HCT116 (cell line): Measurements from ENCODE around the gene SMIM8. TPM values are rescaled to one million over a fixed set of nuclear protein-coding genes. Genes with fewer than 3 reads are reported as not detected.

ENCODE experiments used
- ATAC-seq: fragments of 200-7000 bp; cut with Tn5 transposase; 2 replicates; pipeline ENCODE4 v1.9.1; 2020; ENCODE audit warnings: mild to moderate bottlenecking, moderate library complexity
- BruUV-seq: library from RNA; stranded (reverse); fragments of 400-500 nt; replicated peaks from 2 replicates; lab custom pipeline; 2021; lab: Mats Ljungman, UMichigan
- CTCF ChIA-PET: fragments of 300-600 bp; sonication (Branson Sonifier 250); formaldehyde crosslinking; loops from one replicate; lab custom pipeline; 2021; ENCODE audit warnings: antibody characterized with exemption; lab: Charles Lee
- POLR2A ChIA-PET: fragments of 300-600, 350-600 bp; sonication (Branson Sonifier 250); formaldehyde crosslinking; loops from one replicate; lab custom pipeline; 2021; ENCODE audit warnings: antibody characterized with exemption; lab: Charles Lee
- RAD21 ChIA-PET, 2 experiments: fragments of 300-600 bp; sonication (Branson Sonifier 250); formaldehyde crosslinking; loops; one replicate each; lab custom pipeline; 2023; ENCODE audit warnings: low total read pairs in 2 of 2; ENCODE audit not compliant: uncharacterized antibody in 2 of 2, unreplicated experiment in 2 of 2, low non-redundant PET in 1 of 2; lab: Charles Lee
- DNase-seq: peaks from one replicate; pipeline ENCODE4 v3.0.0-alpha.2; 2010; ENCODE audit warnings: low read depth, low spot score
- H2AFZ ChIP-seq: fragments of 200-600 bp; shearing (Covaris generic), sonication (generic); 2 replicates; pipeline ENCODE4 v1.6.1; 2017; ENCODE audit warnings: low read depth, mixed run types, mixed read lengths, antibody characterized with exemption, low read length; ENCODE audit not compliant: poor library complexity, severe bottlenecking
- H3K27ac ChIP-seq: 2 replicates; pipeline ENCODE4 v1.5.1; 2012; ENCODE audit warnings: low read depth, low read length
- H3K27me3 ChIP-seq: fragments of 200-600 bp; sonication (generic); 2 replicates; pipeline ENCODE4 v1.6.1; 2016; ENCODE audit warnings: mixed run types, low read length, mixed read lengths; ENCODE audit not compliant: insufficient read depth
- H3K36me3 ChIP-seq, 2 experiments: fragments of 200-500 bp in 1 of 2; fragments of 200-600 bp in 1 of 2; sonication (Bioruptor generic) in 1 of 2; sonication (generic) in 1 of 2; 2 replicates each; pipeline versions ENCODE4 v1.5.1 to v1.6.1; 2014 to 2016; ENCODE audit warnings: low read length in 2 of 2, inconsistent platforms in 1 of 2, mixed read lengths in 1 of 2, mixed run types in 1 of 2; ENCODE audit not compliant: insufficient read depth in 2 of 2, control insufficient read depth in 1 of 2
- H3K4me1 ChIP-seq, 2 experiments: fragments of 200-600 bp in 1 of 2; sonication (generic) in 1 of 2; 2 replicates each; pipeline versions ENCODE4 v1.5.1 to v1.6.1; 2012 to 2017; ENCODE audit warnings: low read length in 2 of 2, inconsistent platforms in 1 of 2, mild to moderate bottlenecking in 1 of 2, mixed read lengths in 1 of 2, mixed run types in 1 of 2, moderate library complexity in 1 of 2; ENCODE audit not compliant: insufficient read depth in 2 of 2, control insufficient read depth in 1 of 2
- H3K4me2 ChIP-seq: fragments of 200-600 bp; sonication (generic); 2 replicates; pipeline ENCODE4 v1.6.1; 2017; ENCODE audit warnings: mixed run types, low read length, mixed read lengths
- H3K4me3 ChIP-seq, 2 experiments: fragments of 200-600 bp in 1 of 2; sonication (generic) in 1 of 2; replicated peaks in 1 of 2; 2 replicates each; pipeline ENCODE4 v1.5.1; 2011 to 2016; ENCODE audit warnings: low read length in 2 of 2, control low read depth in 1 of 2, low read depth in 1 of 2, mild to moderate bottlenecking in 1 of 2, mixed read lengths in 1 of 2, mixed run types in 1 of 2
- H3K79me2 ChIP-seq: fragments of 200-600 bp; sonication (generic); 2 replicates; pipeline ENCODE4 v1.6.1; 2017; ENCODE audit warnings: mild to moderate bottlenecking, mixed run types, low read length, moderate library complexity, mixed read lengths; ENCODE audit not compliant: insufficient read depth
- H3K9ac ChIP-seq: fragments of 200-600 bp; sonication (generic); 2 replicates; pipeline ENCODE4 v1.6.1; 2016; ENCODE audit warnings: low read length, mixed read lengths
- H3K9me2 ChIP-seq: fragments of 200-600 bp; sonication (generic), shearing (Covaris generic); 2 replicates; pipeline ENCODE4 v1.6.1; 2017; ENCODE audit warnings: mixed run types, mild to moderate bottlenecking, moderate library complexity; ENCODE audit not compliant: insufficient read depth
- H3K9me3 ChIP-seq, 2 experiments: fragments of 200-500 bp in 1 of 2; fragments of 200-600 bp in 1 of 2; sonication (Bioruptor generic) in 1 of 2; sonication (generic) in 1 of 2; 2 replicates each; pipeline ENCODE4 v1.6.1; 2014 to 2017; ENCODE audit warnings: low read length in 2 of 2, mixed read lengths in 2 of 2, inconsistent platforms in 1 of 2, low read depth in 1 of 2, mild to moderate bottlenecking in 1 of 2, mixed run types in 1 of 2, moderate library complexity in 1 of 2; ENCODE audit not compliant: control insufficient read depth in 1 of 2, insufficient read depth in 1 of 2
- H4K20me1 ChIP-seq: fragments of 200-600 bp; sonication (generic), shearing (Covaris generic); 2 replicates; pipeline ENCODE4 v1.6.1; 2017; ENCODE audit warnings: mixed run types, mild to moderate bottlenecking, moderate library complexity; ENCODE audit not compliant: insufficient read depth
- CBX3 ChIP-seq: IDR thresholded peaks from 2 replicates; pipeline ENCODE4 v1.6.1; 2012; ENCODE audit warnings: low read depth
- CEBPB ChIP-seq: IDR thresholded peaks from 2 replicates; pipeline ENCODE4 v1.6.1; 2012; ENCODE audit warnings: low read depth
- ELF1 ChIP-seq: IDR thresholded peaks from 2 replicates; pipeline ENCODE4 v1.6.1; 2012; ENCODE audit warnings: low read depth, borderline replicate concordance
- EZH2 ChIP-seq: fragments of 200-600 bp; sonication (generic); IDR thresholded peaks from 2 replicates; pipeline ENCODE4 v1.6.1; 2017; ENCODE audit warnings: antibody characterized with exemption, mixed run types
- EZH2phosphoT487 ChIP-seq: fragments of 200-600 bp; IDR thresholded peaks from 2 replicates; pipeline ENCODE4 v1.6.1; 2018; ENCODE audit warnings: antibody characterized with exemption, borderline replicate concordance
- FOSL1 ChIP-seq: IDR thresholded peaks from 2 replicates; pipeline ENCODE4 v1.6.1; 2012; ENCODE audit warnings: low read depth
- JUND ChIP-seq: IDR thresholded peaks from 2 replicates; pipeline ENCODE4 v1.6.1; 2012
- POLR2A ChIP-seq: IDR thresholded peaks from 2 replicates; pipeline ENCODE4 v1.7.0; 2011; ENCODE audit warnings: borderline replicate concordance; ENCODE audit not compliant: insufficient read depth, insufficient read length; ENCODE audit errors: extremely low read depth
- RAD21 ChIP-seq: IDR thresholded peaks from 2 replicates; pipeline ENCODE4 v1.6.1; 2012; ENCODE audit warnings: low read depth, mild to moderate bottlenecking
- SIN3A ChIP-seq: IDR thresholded peaks from 2 replicates; pipeline ENCODE4 v1.6.1; 2012; ENCODE audit warnings: low read depth
- SP1 ChIP-seq: IDR thresholded peaks from 2 replicates; pipeline ENCODE4 v1.6.1; 2012; ENCODE audit warnings: low read depth
- SRF ChIP-seq: IDR thresholded peaks from 2 replicates; pipeline ENCODE4 v1.6.1; 2012; ENCODE audit warnings: low read depth
- TCF7L2 ChIP-seq: IDR thresholded peaks from 2 replicates; pipeline ENCODE4 v1.7.0; 2011; ENCODE audit warnings: borderline replicate concordance, inconsistent platforms; ENCODE audit not compliant: insufficient read depth, insufficient read length; ENCODE audit errors: extremely low read depth
- YY1 ChIP-seq: IDR thresholded peaks from 2 replicates; pipeline ENCODE4 v1.6.1; 2011; ENCODE audit warnings: low read length, low read depth, moderate library complexity, mild to moderate bottlenecking; ENCODE audit not compliant: insufficient replicate concordance; ENCODE audit errors: extremely low read depth
- ZFX ChIP-seq: fragments of 450-650 bp; IDR thresholded peaks from 2 replicates; pipeline ENCODE4 v1.6.1; 2017
- ZNF274 ChIP-seq: fragments of 200-500 bp; sonication (Bioruptor generic); IDR thresholded peaks from 2 replicates; pipeline ENCODE4 v1.6.1; 2014; ENCODE audit warnings: mild to moderate bottlenecking, low read depth, low read length, inconsistent platforms
- intact Hi-C: fragments of 100-400 bp; cut with micrococcal nuclease; formaldehyde crosslinking; loops from 2 replicates; pipeline ENCODE4 v1.10.0; 2022
- total RNA-seq: library from RNA; stranded (reverse); gene quantifications from one replicate; pipeline ENCODE4 v1.2.1, GENCODE V29; 2021; ENCODE audit not compliant: unreplicated experiment
- TF ChIP-seq, protein P1 (sequence below): IDR thresholded peaks from 2 replicates; pipeline ENCODE4 v1.6.1; 2011; ENCODE audit warnings: mild to moderate bottlenecking, low read length, moderate library complexity; ENCODE audit not compliant: insufficient replicate concordance; ENCODE audit errors: extremely low read depth
- TF ChIP-seq, protein P2 (sequence below): IDR thresholded peaks from 2 replicates; pipeline ENCODE4 v1.6.1; 2012
- TF ChIP-seq, protein P3 (sequence below): IDR thresholded peaks from 2 replicates; pipeline ENCODE4 v1.6.1; 2012; ENCODE audit warnings: low read depth
- TF ChIP-seq, protein P4 (sequence below): IDR thresholded peaks from 2 replicates; pipeline ENCODE4 v1.6.1; 2012

The SMIM8 gene
- total RNA-seq, 1 experiment from 2014 or later: 8.0 TPM

DNA sequence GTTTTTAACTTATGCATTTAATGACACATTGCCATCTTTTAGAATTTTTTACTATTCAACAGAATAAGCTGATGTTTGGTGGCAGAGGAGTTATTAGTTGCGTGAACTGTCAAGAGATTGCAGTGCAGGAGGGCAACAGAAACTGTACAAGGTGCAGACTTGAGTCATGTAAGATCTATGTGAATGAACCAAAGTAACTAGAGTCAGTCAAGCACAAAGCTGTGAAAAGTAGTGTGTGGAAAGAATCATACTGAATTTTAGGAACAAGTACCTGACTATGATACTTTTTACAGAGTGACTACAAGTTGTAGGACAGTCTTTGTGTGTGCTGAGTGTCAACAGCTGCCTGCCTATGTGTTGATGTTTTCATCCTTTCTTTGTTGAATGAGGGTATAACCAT is 19.5 kb downstream of the SMIM8 start:
- no peak overlapping the region for H3K4me2 ChIP-seq
- no peaks in the 10 kb centered on the region for H3K36me3 ChIP-seq
- ChIA-PET POLR2A (no interaction called here), RAD21 (no interaction called here), CTCF (no interaction called here)
- BruUV-seq: no TSS peak
- H3K27ac ChIP-seq: no peak overlapping the region
- H3K4me1 ChIP-seq: no peaks in the 10 kb centered on the region
- no peaks in the 10 kb centered on the region for H3K79me2 ChIP-seq
- no peaks in the 10 kb centered on the region for H3K9me2 ChIP-seq
- intact Hi-C loops: no loop called here
- DNase-seq (no peak), ATAC-seq (no peak)
- no peaks in the 10 kb centered on the region for H3K27me3 ChIP-seq
- TF ChIP-seq, protein P1, sequence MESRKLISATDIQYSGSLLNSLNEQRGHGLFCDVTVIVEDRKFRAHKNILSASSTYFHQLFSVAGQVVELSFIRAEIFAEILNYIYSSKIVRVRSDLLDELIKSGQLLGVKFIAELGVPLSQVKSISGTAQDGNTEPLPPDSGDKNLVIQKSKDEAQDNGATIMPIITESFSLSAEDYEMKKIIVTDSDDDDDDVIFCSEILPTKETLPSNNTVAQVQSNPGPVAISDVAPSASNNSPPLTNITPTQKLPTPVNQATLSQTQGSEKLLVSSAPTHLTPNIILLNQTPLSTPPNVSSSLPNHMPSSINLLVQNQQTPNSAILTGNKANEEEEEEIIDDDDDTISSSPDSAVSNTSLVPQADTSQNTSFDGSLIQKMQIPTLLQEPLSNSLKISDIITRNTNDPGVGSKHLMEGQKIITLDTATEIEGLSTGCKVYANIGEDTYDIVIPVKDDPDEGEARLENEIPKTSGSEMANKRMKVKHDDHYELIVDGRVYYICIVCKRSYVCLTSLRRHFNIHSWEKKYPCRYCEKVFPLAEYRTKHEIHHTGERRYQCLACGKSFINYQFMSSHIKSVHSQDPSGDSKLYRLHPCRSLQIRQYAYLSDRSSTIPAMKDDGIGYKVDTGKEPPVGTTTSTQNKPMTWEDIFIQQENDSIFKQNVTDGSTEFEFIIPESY: no peak
- no peak for TF ChIP-seq CEBPB
- TF ChIP-seq ZFX: no peak
- TF ChIP-seq, protein P2, sequence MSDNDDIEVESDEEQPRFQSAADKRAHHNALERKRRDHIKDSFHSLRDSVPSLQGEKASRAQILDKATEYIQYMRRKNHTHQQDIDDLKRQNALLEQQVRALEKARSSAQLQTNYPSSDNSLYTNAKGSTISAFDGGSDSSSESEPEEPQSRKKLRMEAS: no peak
- TF ChIP-seq, protein P3, sequence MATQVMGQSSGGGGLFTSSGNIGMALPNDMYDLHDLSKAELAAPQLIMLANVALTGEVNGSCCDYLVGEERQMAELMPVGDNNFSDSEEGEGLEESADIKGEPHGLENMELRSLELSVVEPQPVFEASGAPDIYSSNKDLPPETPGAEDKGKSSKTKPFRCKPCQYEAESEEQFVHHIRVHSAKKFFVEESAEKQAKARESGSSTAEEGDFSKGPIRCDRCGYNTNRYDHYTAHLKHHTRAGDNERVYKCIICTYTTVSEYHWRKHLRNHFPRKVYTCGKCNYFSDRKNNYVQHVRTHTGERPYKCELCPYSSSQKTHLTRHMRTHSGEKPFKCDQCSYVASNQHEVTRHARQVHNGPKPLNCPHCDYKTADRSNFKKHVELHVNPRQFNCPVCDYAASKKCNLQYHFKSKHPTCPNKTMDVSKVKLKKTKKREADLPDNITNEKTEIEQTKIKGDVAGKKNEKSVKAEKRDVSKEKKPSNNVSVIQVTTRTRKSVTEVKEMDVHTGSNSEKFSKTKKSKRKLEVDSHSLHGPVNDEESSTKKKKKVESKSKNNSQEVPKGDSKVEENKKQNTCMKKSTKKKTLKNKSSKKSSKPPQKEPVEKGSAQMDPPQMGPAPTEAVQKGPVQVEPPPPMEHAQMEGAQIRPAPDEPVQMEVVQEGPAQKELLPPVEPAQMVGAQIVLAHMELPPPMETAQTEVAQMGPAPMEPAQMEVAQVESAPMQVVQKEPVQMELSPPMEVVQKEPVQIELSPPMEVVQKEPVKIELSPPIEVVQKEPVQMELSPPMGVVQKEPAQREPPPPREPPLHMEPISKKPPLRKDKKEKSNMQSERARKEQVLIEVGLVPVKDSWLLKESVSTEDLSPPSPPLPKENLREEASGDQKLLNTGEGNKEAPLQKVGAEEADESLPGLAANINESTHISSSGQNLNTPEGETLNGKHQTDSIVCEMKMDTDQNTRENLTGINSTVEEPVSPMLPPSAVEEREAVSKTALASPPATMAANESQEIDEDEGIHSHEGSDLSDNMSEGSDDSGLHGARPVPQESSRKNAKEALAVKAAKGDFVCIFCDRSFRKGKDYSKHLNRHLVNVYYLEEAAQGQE: no peak
- no peak for TF ChIP-seq ELF1
- no peak for TF ChIP-seq JUND
- no peak for TF ChIP-seq FOSL1
- no peak for TF ChIP-seq YY1
- TF ChIP-seq EZH2: no peak
- no peak for TF ChIP-seq ZNF274
- TF ChIP-seq SIN3A: no peak
- no peak for TF ChIP-seq POLR2A
- no peak for TF ChIP-seq RAD21
- no peak for TF ChIP-seq SRF
- TF ChIP-seq SP1: no peak
- TF ChIP-seq, protein P4, sequence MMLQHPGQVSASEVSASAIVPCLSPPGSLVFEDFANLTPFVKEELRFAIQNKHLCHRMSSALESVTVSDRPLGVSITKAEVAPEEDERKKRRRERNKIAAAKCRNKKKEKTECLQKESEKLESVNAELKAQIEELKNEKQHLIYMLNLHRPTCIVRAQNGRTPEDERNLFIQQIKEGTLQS: no peak
- no peak for TF ChIP-seq TCF7L2
- no peak for TF ChIP-seq CBX3
- no peak for TF ChIP-seq EZH2phosphoT487
- no peak overlapping the region for H2AFZ ChIP-seq
- H3K9ac ChIP-seq: no peak overlapping the region
- no peaks in the 10 kb centered on the region for H4K20me1 ChIP-seq
- H3K4me3 ChIP-seq: no peak overlapping the region
- H3K9me3 ChIP-seq: no peaks in the 10 kb centered on the region
